Measurements from ENCODE around the gene MYO10.
"Not testable (repeated sequence)": the region's sequence is repeated elsewhere in the genome, so short reads cannot be mapped to it uniquely, and the experiment has no call there.

Gene MYO10

DNA sequence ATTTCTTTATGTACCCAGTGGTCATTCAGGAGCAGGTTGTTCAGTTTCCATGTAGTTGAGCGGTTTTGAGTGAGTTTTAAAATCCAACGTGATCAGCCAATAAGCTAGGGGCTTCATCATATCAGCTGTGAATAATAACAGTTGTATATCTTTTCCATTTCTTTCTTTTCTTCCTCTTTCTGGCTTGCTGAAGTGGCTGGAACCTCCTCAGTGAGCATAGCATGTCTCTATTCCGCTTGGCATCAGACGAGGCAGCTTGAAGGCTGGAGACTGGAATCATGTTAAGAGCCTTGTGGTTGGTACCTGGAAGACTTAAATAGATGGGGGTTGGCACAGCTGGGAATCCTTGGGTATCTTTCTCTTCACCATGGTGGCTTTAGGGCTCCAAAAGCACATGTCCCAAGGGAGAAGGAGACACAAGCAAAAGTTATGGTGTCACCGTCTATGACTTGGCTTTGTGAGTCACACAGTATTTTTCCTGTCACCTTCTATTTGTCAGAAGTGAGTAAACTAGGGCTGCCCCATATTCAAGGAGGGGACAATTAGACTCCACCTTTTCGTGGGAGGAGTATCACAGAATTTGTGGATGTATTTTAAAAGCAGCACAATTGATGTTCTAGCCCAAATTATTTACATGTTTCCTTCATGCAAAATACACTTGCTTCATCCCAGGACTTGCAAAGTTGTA, 281.3 kb downstream of the MYO10 start:
- H3K36me3 ChIP-seq (ENCODE audit: control insufficient read depth, insufficient read depth, low read length): no peaks in the 10 kb centered on the region

DNA sequence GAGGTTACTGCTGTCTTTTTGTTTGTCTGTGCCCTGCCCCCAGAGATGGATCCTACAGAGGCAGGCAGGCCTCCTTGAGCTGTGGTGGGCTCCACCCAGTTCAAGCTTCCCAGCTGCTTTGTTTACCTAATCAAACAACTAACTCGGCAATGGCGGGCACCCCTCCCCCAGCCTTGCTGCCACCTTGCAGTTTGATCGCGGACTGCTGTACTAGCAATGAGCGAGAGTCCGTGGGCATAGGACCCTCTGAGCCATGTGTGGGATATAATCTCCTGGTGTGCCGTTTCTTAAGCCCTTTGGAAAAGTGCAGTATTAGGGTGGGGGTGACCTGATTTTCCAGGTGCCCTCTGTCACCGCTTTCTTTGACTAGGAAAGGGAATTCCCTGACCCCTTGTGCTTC, 287.3 kb downstream of the MYO10 start:
- not testable (repeated sequence) for H3K9ac ChIP-seq (ENCODE audit: low read length); H3K4me3 ChIP-seq (ENCODE audit: low read depth, low read length); H3K4me1 ChIP-seq (ENCODE audit: control insufficient read depth, insufficient read depth, low read length); H3K27me3 ChIP-seq (ENCODE audit: control insufficient read depth, insufficient read depth, low read length); H3K27ac ChIP-seq (ENCODE audit: low read depth, low read length); H3K36me3 ChIP-seq (ENCODE audit: control insufficient read depth, insufficient read depth, low read length)
- peaks cover 10% of the 10 kb centered on the region for H3K9me3 ChIP-seq (ENCODE audit: control insufficient read depth, insufficient read depth, low read depth, low read length)

More for the DNA sequence above, 281.3 kb downstream of the MYO10 start:
- H3K4me3 ChIP-seq (ENCODE audit: low read depth, low read length): no peak overlapping the region
- H3K27ac ChIP-seq (ENCODE audit: low read depth, low read length): no peak overlapping the region
- H3K4me1 ChIP-seq (ENCODE audit: control insufficient read depth, insufficient read depth, low read length): no peaks in the 10 kb centered on the region
- no peak overlapping the region for H3K9ac ChIP-seq (ENCODE audit: low read length)
- peaks cover 1% of the 10 kb centered on the region for H3K9me3 ChIP-seq (ENCODE audit: control insufficient read depth, insufficient read depth, low read depth, low read length)
- no peaks in the 10 kb centered on the region for H3K27me3 ChIP-seq (ENCODE audit: control insufficient read depth, insufficient read depth, low read length)

DNA sequence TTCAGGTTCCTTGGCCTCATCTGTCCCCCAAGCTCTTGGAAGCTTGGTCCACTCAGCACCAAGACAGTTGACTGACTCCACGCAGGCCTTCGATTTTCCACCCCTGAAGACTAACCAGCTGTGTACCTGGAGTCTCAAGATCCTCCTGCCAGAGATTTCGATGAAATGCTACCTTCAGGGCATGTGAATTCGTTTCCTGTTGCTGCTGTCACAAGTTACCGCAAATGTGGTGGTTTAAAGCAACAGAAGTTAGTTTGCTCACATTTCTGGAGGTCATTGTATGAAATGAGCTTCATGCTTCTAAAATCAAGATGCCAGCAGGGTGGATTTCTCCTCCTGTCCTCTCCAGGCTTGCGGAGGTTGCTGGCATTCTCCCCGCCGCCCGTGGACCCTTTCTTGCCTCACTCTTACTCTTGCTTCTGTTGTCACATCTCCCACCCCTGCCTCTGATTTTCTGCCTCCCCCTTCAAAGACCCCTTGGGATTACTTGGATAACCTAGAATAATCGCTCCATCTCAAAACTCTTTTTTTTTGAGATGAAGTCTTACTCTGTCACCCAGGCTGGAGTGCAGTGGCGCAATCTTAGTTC, 291.7 kb downstream of the MYO10 start:
- Histone ChIP-seq H3K4me3 (ENCODE audit: low read depth, low read length) (no peak overlapping the region), H3K27me3 (ENCODE audit: control insufficient read depth, insufficient read depth, low read length) (no peaks in the 10 kb centered on the region), H3K4me1 (ENCODE audit: control insufficient read depth, insufficient read depth, low read length) (no peaks in the 10 kb centered on the region), H3K9ac (ENCODE audit: low read length) (no peak overlapping the region), H3K36me3 (ENCODE audit: control insufficient read depth, insufficient read depth, low read length) (no peaks in the 10 kb centered on the region), H3K9me3 (ENCODE audit: control insufficient read depth, insufficient read depth, low read depth, low read length) (peaks cover 5% of the 10 kb centered on the region; the same call in 1 of the 2 replicates), H3K27ac (ENCODE audit: low read depth, low read length) (no peak overlapping the region)

DNA sequence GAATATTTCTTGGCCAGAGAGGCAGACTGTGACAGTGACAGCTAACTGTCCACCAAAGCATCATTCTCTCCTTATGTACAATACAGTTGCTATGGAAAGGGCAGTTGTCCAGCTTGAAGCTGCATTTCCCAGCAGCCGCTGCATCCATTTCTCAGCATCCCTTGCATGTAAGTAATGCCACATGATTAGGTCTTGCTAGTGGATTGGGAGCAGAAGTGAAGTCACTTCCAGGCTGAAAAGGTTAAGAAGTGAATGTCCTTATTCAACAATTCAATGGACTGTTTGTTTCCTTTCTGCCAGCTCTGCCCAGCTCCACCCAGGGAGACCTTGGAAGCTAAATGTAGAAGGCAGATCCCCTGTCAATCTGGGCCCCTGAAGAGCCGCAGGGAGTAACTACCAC, 293.2 kb downstream of the MYO10 start:
- Histone ChIP-seq H3K36me3 (ENCODE audit: control insufficient read depth, insufficient read depth, low read length) (no peaks in the 10 kb centered on the region), H3K27ac (ENCODE audit: low read depth, low read length) (no peak overlapping the region), H3K4me1 (ENCODE audit: control insufficient read depth, insufficient read depth, low read length) (no peaks in the 10 kb centered on the region), H3K9me3 (ENCODE audit: control insufficient read depth, insufficient read depth, low read depth, low read length) (peaks cover 7% of the 10 kb centered on the region), H3K27me3 (ENCODE audit: control insufficient read depth, insufficient read depth, low read length) (no peaks in the 10 kb centered on the region), H3K9ac (ENCODE audit: low read length) (no peak overlapping the region), H3K4me3 (ENCODE audit: low read depth, low read length) (no peak overlapping the region)

DNA sequence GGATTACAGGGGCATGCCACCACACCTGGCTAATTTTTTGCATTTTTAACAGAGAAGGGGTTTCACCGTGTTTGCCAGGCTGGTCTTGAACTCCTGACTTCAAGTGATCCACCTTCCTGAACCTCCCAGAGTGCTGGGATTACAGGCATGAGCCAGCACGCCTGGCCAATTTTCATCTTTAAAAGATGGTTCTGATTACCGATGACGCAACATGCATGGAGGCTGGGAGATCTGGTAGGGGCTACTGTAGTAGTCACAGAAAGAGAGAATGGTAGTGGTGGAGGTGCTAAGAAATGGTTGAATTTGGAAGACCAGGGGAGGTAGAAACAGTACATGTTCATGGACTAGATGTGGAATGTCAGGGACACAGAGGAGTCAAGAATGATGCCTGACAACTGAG, 296.9 kb downstream of the MYO10 start:
- Histone ChIP-seq H3K36me3 (ENCODE audit: control insufficient read depth, insufficient read depth, low read length) (no peaks in the 10 kb centered on the region), H3K27me3 (ENCODE audit: control insufficient read depth, insufficient read depth, low read length) (no peaks in the 10 kb centered on the region), H3K9me3 (ENCODE audit: control insufficient read depth, insufficient read depth, low read depth, low read length) (peaks cover 7% of the 10 kb centered on the region), H3K4me1 (ENCODE audit: control insufficient read depth, insufficient read depth, low read length) (no peaks in the 10 kb centered on the region), H3K4me3 (ENCODE audit: low read depth, low read length) (no peak overlapping the region), H3K9ac (ENCODE audit: low read length) (no peak overlapping the region), H3K27ac (ENCODE audit: low read depth, low read length) (no peak overlapping the region)

DNA sequence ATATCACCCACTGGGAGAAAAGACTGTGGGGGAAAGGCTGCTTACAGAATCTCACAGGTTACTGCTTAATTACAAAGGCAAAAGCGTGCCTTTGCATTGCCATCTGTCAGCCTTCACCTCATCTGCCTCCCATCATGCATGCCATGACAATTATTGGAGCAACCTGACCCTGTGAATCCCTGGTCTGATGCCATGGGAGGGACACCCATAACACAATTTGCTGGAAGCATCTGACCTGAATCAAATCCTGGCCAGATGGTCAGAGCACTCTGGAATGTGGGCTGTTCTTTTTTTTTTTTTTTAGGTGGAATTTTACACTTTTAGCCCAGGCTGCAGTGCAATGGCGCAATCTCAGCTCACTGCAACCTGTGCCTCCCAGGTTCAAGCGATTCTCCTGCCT, 307.7 kb downstream of the MYO10 start:
- Histone ChIP-seq H3K27ac (ENCODE audit: low read depth, low read length) (no peak overlapping the region), H3K9ac (ENCODE audit: low read length) (no peak overlapping the region), H3K36me3 (ENCODE audit: control insufficient read depth, insufficient read depth, low read length) (no peaks in the 10 kb centered on the region), H3K9me3 (ENCODE audit: control insufficient read depth, insufficient read depth, low read depth, low read length) (no peaks in the 10 kb centered on the region), H3K4me3 (ENCODE audit: low read depth, low read length) (no peak overlapping the region), H3K4me1 (ENCODE audit: control insufficient read depth, insufficient read depth, low read length) (0 out of 2 replicates have a peak, but pooled peaks cover 4% of the 10 kb centered on the region), H3K27me3 (ENCODE audit: control insufficient read depth, insufficient read depth, low read length) (peaks cover 3% of the 10 kb centered on the region; the same call in 1 of the 2 replicates)

DNA sequence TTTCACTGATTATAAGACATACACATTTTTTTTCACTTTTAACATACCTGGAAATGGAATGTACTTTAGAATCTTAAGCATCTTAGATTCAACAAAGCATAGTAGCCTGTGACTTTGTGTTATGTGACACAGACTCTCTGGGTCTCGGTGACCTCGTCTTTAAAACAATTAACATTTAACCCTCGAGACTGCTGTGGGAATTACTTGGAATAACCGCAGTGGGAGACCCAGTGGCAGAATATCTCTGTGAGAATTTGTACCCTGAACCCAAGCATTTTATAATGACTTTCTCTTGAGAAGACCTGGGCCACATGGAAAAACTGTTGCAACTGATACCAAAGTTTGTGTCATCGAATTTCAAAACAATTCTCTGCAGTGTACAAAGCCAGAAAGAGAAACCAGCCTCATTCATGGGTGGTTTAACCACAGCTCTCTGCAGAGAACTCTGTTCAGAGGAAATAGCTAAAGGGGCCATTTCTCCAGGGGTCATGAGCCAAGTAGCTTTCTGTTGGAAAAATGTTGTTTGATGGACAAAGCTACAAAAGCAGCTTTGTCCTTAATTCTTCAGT, 309.3 kb downstream of the MYO10 start:
- H3K9ac ChIP-seq (ENCODE audit: low read length): no peak overlapping the region
- H3K4me1 ChIP-seq (ENCODE audit: control insufficient read depth, insufficient read depth, low read length): 0 out of 2 replicates have a peak, but pooled peaks cover under 1% of the 10 kb centered on the region
- H3K36me3 ChIP-seq (ENCODE audit: control insufficient read depth, insufficient read depth, low read length): no peaks in the 10 kb centered on the region
- no peaks in the 10 kb centered on the region for H3K9me3 ChIP-seq (ENCODE audit: control insufficient read depth, insufficient read depth, low read depth, low read length)
- H3K27ac ChIP-seq (ENCODE audit: low read depth, low read length): no peak overlapping the region
- peaks cover 3% of the 10 kb centered on the region; the same call in 1 of the 2 replicates for H3K27me3 ChIP-seq (ENCODE audit: control insufficient read depth, insufficient read depth, low read length)
- H3K4me3 ChIP-seq (ENCODE audit: low read depth, low read length): no peak overlapping the region

DNA sequence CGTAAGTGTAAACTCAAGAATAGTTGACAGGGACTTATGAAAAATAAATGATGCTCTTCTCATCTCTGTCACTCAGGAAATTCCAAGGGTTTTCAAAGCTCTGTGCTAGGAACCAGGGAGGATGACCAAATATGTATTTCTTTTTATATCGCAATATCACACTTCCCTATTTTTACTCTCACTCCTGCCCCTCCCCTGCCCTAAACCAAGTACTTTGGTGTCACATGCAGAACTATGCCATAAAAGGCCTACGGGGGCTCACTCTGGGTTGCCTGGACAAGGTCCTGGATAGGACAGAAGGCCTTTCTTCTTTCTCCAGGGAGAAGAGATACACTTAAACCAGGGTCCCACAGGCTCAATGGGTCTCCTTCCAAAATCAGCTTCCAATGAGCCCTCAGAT, 311.0 kb downstream of the MYO10 start:
- Histone ChIP-seq H3K27me3 (ENCODE audit: control insufficient read depth, insufficient read depth, low read length) (peaks cover 3% of the 10 kb centered on the region; the same call in 1 of the 2 replicates), H3K36me3 (ENCODE audit: control insufficient read depth, insufficient read depth, low read length) (no peaks in the 10 kb centered on the region), H3K9me3 (ENCODE audit: control insufficient read depth, insufficient read depth, low read depth, low read length) (no peaks in the 10 kb centered on the region), H3K9ac (ENCODE audit: low read length) (no peak overlapping the region), H3K4me1 (ENCODE audit: control insufficient read depth, insufficient read depth, low read length) (no peaks in the 10 kb centered on the region), H3K4me3 (ENCODE audit: low read depth, low read length) (no peak overlapping the region), H3K27ac (ENCODE audit: low read depth, low read length) (no peak overlapping the region)

DNA sequence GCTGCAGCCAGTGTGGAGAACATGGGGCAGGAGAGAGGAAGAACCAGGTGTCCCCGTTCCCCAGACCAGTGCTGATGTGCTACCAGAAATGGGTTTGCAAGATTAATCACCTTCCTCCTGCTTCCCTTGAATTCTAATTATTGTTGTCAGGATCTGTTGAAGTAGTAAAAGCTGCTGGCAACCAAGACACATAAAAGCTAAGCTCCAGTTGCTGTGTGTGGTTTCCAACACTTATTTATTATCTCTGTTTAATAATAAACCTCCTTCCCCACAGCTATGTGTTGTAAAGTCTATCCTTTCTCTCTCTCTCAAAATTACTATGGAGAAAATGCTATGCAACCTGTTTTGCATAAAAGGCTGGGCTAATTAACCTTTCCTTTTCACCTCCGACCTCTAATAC, 317.0 kb downstream of the MYO10 start:
- H3K9me3 ChIP-seq (ENCODE audit: control insufficient read depth, insufficient read depth, low read depth, low read length): no peaks in the 10 kb centered on the region
- H3K4me1 ChIP-seq (ENCODE audit: control insufficient read depth, insufficient read depth, low read length): peaks cover 23% of the 10 kb centered on the region
- no peak overlapping the region for H3K27ac ChIP-seq (ENCODE audit: low read depth, low read length)
- no peaks in the 10 kb centered on the region for H3K36me3 ChIP-seq (ENCODE audit: control insufficient read depth, insufficient read depth, low read length)
- no peak overlapping the region for H3K4me3 ChIP-seq (ENCODE audit: low read depth, low read length)
- peaks cover 52% of the 10 kb centered on the region for H3K27me3 ChIP-seq (ENCODE audit: control insufficient read depth, insufficient read depth, low read length)
- no peak overlapping the region for H3K9ac ChIP-seq (ENCODE audit: low read length)

DNA sequence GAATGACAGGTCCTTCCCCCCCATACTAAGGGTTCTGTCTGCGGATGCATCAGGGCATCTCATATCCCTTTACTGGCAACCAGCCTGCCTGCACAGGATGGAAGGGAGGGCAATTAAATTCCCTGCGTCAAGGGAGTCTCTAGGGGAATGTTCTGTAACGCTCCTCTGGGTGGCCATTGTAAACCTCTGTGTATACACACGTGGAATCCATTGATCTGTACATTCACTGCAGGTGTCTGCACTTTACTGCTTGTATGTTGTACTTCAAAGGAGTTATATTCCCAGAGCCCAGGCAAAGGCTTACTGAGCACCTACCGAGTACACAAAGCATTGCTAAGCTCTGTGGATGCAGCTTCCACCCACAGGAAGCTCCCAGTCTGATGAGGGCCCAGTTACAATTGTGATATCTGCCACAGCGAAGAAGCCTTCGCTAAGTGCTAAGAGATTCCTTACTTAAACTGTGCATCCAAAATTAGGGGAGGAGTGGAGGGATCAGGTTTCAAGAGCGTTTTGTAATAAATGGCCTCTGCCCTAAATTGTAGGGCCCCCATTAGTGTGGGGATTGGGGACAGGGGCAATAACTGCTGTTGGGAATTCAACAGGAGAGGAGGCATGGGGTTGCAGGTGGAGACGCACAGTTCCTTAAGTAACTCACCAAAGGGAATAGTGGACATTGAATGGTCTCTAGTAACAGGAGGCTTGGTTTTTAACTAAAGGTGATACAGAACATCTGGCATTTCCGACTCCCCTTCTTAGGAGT, 317.8 kb downstream of the MYO10 start:
- H3K4me1 ChIP-seq (ENCODE audit: control insufficient read depth, insufficient read depth, low read length): peaks cover 23% of the 10 kb centered on the region
- H3K36me3 ChIP-seq (ENCODE audit: control insufficient read depth, insufficient read depth, low read length): no peaks in the 10 kb centered on the region
- no peak overlapping the region for H3K27ac ChIP-seq (ENCODE audit: low read depth, low read length)
- peaks cover 52% of the 10 kb centered on the region for H3K27me3 ChIP-seq (ENCODE audit: control insufficient read depth, insufficient read depth, low read length)
- H3K9ac ChIP-seq (ENCODE audit: low read length): no peak overlapping the region
- no peak overlapping the region for H3K4me3 ChIP-seq (ENCODE audit: low read depth, low read length)
- no peaks in the 10 kb centered on the region for H3K9me3 ChIP-seq (ENCODE audit: control insufficient read depth, insufficient read depth, low read depth, low read length)

Measured in HUES6 (cell line).